Kidney epithelial cell (primary cell): ENCODE measurements around the gene CEP290. TPM values are rescaled to one million over a fixed set of nuclear protein-coding genes. Genes with fewer than 3 reads are reported as not detected.

ENCODE experiments used
- DNase-seq: peaks from one replicate; pipeline ENCODE4 v3.0.0-alpha.2; 2010; ENCODE audit warnings: low read depth
- H3K27me3 ChIP-seq: 2 replicates; pipeline ENCODE4 v1.6.0; 2011; ENCODE audit warnings: low read length; ENCODE audit not compliant: control insufficient read depth, insufficient read depth
- H3K36me3 ChIP-seq: 2 replicates; pipeline ENCODE4 v1.5.1; 2011; ENCODE audit warnings: low read length; ENCODE audit not compliant: control insufficient read depth, insufficient read depth
- H3K4me3 ChIP-seq: 2 replicates; pipeline ENCODE4 v1.5.1; 2011; ENCODE audit warnings: low read depth, mild to moderate bottlenecking, control low read depth, low read length
- total RNA-seq: library from RNA; depleted of rRNA; stranded (reverse); fragments of >200 nt; gene quantifications from 2 replicates; pipeline ENCODE4 v1.2.3, GENCODE V29; 2015
- TF ChIP-seq, protein P1 (sequence below): IDR thresholded peaks from 2 replicates; pipeline ENCODE4 v1.5.1; 2011; ENCODE audit warnings: mild to moderate bottlenecking, moderate library complexity, low read length, control low read depth, inconsistent platforms; ENCODE audit not compliant: insufficient read depth, poor library complexity, severe bottlenecking

CEP290 gene
- total RNA-seq, 1 donor from 2014 or later: 19.3 TPM

DNA sequence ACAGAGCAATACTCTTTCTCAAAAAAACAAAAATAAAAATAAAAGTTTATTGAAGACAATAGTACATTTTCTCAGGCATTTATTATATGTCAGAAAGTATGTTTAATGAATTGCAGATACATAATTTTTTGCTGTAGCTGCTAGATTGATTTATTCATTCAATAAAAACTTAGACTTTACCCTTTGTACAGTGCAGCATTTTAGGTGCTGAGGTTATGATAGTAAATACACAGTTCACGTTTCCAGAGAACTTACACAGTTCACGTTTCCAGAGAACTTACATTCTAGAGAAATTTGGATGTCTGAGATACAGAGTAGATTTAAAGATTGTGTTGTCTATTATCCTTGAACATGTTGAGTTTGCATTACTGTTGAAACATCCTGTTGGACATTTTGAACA, 25.5 kb upstream of the CEP290 start:
- H3K36me3 ChIP-seq: no peaks in the 10 kb centered on the region
- H3K27me3 ChIP-seq: no peaks in the 10 kb centered on the region
- H3K4me3 ChIP-seq: no peak overlapping the region
- TF ChIP-seq, protein P1, sequence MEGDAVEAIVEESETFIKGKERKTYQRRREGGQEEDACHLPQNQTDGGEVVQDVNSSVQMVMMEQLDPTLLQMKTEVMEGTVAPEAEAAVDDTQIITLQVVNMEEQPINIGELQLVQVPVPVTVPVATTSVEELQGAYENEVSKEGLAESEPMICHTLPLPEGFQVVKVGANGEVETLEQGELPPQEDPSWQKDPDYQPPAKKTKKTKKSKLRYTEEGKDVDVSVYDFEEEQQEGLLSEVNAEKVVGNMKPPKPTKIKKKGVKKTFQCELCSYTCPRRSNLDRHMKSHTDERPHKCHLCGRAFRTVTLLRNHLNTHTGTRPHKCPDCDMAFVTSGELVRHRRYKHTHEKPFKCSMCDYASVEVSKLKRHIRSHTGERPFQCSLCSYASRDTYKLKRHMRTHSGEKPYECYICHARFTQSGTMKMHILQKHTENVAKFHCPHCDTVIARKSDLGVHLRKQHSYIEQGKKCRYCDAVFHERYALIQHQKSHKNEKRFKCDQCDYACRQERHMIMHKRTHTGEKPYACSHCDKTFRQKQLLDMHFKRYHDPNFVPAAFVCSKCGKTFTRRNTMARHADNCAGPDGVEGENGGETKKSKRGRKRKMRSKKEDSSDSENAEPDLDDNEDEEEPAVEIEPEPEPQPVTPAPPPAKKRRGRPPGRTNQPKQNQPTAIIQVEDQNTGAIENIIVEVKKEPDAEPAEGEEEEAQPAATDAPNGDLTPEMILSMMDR: no peak
- no peak for DNase-seq

DNA sequence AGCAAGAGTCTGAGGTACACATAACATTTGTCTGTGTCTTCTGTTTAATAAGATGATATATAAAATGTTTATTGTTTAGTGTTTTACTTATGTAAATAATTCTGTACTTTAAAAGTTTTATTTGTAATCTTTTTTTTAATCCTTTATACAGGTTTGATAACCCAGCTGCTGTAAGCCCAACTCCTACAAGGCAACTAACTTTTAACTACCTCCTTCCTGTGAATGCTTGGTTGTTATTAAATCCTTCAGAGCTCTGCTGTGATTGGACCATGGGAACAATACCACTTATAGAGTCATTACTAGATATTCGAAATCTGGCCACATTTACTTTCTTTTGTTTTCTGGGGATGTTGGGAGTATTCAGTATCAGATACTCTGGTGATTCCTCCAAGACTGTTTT, 24.3 kb upstream of the CEP290 start:
- TF ChIP-seq, protein P1: no peak
- Histone ChIP-seq H3K27me3 (no peaks in the 10 kb centered on the region), H3K4me3 (no peak overlapping the region), H3K36me3 (no peaks in the 10 kb centered on the region)
- no peak for DNase-seq

- no peak for DNase-seq
- Histone ChIP-seq H3K4me3 (no peak overlapping the region), H3K36me3 (no peaks in the 10 kb centered on the region), H3K27me3 (no peaks in the 10 kb centered on the region)
- TF ChIP-seq, protein P1: no peak
Measured at GRCh38 chr12:88163371-88163770, 21.5 kb upstream of the CEP290 start.

DNA sequence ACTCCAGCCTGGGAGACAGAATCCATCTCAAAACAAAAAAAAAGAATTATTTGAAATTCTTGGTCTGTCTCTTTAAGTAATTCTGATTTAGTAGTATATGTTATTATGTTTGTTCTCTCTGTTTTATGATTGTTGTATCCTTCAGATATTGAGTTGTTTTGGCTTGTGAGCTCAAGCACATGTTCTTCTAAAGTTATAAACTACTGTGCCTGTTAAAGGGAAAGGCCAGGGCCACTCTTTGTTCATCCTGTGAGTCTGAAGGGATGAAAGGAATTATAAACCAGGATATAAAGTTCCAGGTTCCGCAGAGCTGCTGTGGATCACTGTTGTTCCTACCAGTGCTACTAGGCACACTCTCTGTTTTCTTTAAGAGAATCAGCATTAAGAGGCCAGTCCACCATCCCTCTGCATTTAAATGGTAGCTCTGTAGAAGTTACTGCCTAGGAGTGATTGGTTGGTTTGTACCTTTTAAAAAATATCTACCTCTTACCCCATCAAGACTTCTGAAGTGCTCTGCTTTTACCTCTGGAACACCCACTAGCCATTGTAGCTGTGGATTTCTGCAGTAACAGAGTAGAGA, 14.3 kb upstream of the CEP290 start:
- TF ChIP-seq, protein P1: no peak
- Histone ChIP-seq H3K36me3 (no peaks in the 10 kb centered on the region), H3K27me3 (no peaks in the 10 kb centered on the region), H3K4me3 (no peak overlapping the region)
- no peak for DNase-seq

DNA sequence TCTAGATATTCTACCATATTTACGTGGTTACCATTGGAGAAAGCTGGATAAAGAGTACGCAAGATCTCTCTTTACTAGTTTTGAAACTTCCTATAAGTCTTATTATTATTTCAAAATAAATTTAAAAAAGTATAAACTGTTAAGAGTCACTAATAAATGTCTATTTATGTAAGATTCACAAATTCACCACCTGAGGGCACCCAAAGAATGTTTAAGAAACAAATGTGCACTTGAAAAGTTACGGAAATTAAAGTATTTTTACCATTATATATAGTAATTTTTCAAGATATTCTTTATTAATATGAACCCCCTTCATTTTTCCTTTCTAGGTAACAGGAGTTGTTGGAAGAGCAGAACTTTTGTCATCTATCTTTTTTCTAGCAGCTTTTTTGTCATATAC, 12.1 kb upstream of the CEP290 start:
- TF ChIP-seq, protein P1: no peak
- no peak for DNase-seq
- Histone ChIP-seq H3K4me3 (no peak overlapping the region), H3K27me3 (no peaks in the 10 kb centered on the region), H3K36me3 (no peaks in the 10 kb centered on the region)

DNA sequence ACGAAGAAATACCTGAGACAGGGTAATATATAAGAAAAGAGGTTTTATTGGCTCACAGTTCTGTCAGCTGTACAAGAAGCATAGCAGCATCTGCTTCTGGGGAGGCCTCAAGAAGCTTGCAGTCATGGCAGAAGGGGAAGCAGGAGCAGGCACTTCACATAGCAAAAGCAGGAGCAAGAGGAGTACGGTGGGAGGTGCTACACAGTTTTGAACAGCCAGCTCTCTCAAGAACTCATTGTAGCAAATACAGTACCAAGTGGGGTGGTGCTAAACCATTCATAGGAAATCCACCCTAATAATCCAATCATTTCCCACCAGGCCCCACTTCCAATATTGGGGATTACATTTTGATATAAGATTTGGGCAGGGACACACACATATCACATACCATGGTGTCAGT, 8.2 kb upstream of the CEP290 start:
- no peaks in the 10 kb centered on the region for H3K36me3 ChIP-seq
- TF ChIP-seq, protein P1: no peak

More for the DNA sequence above, 8.2 kb upstream of the CEP290 start:
- DNase-seq: no peak
- Histone ChIP-seq H3K4me3 (no peak overlapping the region), H3K27me3 (no peaks in the 10 kb centered on the region)
